Measurements from ENCODE around the gene EIF3I.

DNA sequence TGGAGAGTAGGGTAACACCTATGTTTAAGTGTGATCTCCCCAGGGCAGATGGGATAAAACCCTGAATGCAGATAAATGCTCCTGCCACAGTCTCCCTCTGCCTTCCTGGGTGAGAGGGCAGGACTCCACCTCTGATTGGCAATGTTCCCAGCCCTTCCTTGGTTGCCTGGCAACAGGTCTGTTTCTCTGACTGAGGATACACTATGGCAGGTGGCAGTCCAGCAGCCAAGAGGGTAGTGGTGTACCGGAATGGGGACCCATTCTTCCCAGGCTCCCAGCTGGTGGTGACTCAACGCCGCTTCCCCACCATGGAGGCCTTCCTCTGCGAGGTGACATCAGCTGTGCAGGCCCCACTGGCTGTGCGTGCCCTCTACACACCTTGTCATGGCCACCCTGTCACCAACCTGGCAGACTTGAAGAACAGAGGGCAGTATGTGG is 13.3 kb upstream of the EIF3I start, which contains the start of gene DCDC2B:
- TF ChIP-seq, protein P1, sequence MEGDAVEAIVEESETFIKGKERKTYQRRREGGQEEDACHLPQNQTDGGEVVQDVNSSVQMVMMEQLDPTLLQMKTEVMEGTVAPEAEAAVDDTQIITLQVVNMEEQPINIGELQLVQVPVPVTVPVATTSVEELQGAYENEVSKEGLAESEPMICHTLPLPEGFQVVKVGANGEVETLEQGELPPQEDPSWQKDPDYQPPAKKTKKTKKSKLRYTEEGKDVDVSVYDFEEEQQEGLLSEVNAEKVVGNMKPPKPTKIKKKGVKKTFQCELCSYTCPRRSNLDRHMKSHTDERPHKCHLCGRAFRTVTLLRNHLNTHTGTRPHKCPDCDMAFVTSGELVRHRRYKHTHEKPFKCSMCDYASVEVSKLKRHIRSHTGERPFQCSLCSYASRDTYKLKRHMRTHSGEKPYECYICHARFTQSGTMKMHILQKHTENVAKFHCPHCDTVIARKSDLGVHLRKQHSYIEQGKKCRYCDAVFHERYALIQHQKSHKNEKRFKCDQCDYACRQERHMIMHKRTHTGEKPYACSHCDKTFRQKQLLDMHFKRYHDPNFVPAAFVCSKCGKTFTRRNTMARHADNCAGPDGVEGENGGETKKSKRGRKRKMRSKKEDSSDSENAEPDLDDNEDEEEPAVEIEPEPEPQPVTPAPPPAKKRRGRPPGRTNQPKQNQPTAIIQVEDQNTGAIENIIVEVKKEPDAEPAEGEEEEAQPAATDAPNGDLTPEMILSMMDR (IDR thresholded peaks at IDR 0.05): no peak
- no peak for TF ChIP-seq POLR2A (IDR thresholded peaks at IDR 0.05)
